Keratinocyte (primary cell): Measurements from ENCODE around the gene NCCRP1.

Experiments used
- EZH2 ChIP-seq: IDR thresholded peaks from one replicate; pipeline ENCODE4 v1.6.1; 2012; ENCODE audit warnings: inconsistent platforms, mild to moderate bottlenecking, low read length, moderate library complexity
- TF ChIP-seq, protein P1 (sequence below), 3 experiments: IDR thresholded peaks in 1 of 3; conservative IDR thresholded peaks in 1 of 3; optimal IDR thresholded peaks in 1 of 3; 2 replicates in 2 of 3; 3 replicates in 1 of 3; pipeline versions ENCODE3 to v1.5.1; 2011; ENCODE audit warnings: low read length in 3 of 3, mild to moderate bottlenecking in 3 of 3, moderate library complexity in 2 of 3, control low read depth in 1 of 3, inconsistent platforms in 1 of 3; ENCODE audit not compliant: insufficient read depth in 2 of 3; ENCODE audit errors: extremely low read depth in 1 of 3

DNA sequence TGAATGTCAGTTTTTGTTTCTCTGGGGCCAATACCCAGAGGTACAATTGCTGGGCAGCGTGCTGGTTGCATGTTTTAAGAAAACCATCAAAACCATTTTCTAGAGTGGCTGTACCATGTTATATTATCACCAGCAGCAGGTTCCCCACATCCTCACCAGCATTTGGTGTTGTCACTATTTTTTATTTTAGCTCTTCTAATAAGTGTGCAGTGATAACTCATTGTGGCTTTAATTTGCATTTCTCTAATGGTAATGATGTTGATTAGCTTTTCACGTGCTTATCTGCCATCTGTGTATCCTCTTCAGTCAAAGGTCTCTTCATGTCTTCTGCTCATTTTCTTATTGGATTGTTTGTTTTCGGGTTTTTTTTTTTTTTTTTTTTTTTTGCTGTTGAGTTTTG lies 49.3 kb upstream of the NCCRP1 start:
- TF ChIP-seq, protein P1, sequence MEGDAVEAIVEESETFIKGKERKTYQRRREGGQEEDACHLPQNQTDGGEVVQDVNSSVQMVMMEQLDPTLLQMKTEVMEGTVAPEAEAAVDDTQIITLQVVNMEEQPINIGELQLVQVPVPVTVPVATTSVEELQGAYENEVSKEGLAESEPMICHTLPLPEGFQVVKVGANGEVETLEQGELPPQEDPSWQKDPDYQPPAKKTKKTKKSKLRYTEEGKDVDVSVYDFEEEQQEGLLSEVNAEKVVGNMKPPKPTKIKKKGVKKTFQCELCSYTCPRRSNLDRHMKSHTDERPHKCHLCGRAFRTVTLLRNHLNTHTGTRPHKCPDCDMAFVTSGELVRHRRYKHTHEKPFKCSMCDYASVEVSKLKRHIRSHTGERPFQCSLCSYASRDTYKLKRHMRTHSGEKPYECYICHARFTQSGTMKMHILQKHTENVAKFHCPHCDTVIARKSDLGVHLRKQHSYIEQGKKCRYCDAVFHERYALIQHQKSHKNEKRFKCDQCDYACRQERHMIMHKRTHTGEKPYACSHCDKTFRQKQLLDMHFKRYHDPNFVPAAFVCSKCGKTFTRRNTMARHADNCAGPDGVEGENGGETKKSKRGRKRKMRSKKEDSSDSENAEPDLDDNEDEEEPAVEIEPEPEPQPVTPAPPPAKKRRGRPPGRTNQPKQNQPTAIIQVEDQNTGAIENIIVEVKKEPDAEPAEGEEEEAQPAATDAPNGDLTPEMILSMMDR (optimal IDR thresholded peaks at IDR 0.05 in 1 of 3, IDR thresholded peaks at IDR 0.05 in 1 of 3, conservative IDR thresholded peaks at IDR 0.05 in 1 of 3; ENCODE audit: extremely low read depth in 1 of 3, insufficient read depth in 2 of 3, low read length in 3 of 3): no peak
- TF ChIP-seq EZH2: no peak
